ENCODE measurements around the gene CEP85. TPM values are rescaled to one million over a fixed set of nuclear protein-coding genes. Genes with fewer than 3 reads are reported as not detected.
A peak's percentile ranks its signal among the peaks of the same experiment; 100 is the strongest.

CEP85 gene
- total and polyA plus RNA-seq, 2 experiments from 2014 or later = 22.9 to 33.2 TPM

- Histone ChIP-seq H3K9me3 (ENCODE audit: low read depth) (no peaks in the 10 kb centered on the region), H3K4me1 (ENCODE audit: low read depth) (peaks cover 7% of the 10 kb centered on the region), H3K27me3 (no peaks in the 10 kb centered on the region), H3K4me3 (no peak overlapping the region), H3K27ac (no peak overlapping the region), H3K36me3 (no peaks in the 10 kb centered on the region)
- DNase-seq (ENCODE audit: low read depth in 1 of 2, low spot score in 1 of 2) = peak in 1 of 2 donors; percentile 52
- TF ChIP-seq, protein P1, sequence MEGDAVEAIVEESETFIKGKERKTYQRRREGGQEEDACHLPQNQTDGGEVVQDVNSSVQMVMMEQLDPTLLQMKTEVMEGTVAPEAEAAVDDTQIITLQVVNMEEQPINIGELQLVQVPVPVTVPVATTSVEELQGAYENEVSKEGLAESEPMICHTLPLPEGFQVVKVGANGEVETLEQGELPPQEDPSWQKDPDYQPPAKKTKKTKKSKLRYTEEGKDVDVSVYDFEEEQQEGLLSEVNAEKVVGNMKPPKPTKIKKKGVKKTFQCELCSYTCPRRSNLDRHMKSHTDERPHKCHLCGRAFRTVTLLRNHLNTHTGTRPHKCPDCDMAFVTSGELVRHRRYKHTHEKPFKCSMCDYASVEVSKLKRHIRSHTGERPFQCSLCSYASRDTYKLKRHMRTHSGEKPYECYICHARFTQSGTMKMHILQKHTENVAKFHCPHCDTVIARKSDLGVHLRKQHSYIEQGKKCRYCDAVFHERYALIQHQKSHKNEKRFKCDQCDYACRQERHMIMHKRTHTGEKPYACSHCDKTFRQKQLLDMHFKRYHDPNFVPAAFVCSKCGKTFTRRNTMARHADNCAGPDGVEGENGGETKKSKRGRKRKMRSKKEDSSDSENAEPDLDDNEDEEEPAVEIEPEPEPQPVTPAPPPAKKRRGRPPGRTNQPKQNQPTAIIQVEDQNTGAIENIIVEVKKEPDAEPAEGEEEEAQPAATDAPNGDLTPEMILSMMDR (IDR thresholded peaks at IDR 0.05; ENCODE audit: low read depth, low read length) = peak; percentile 31
These were observed 51.5 kb downstream of the CEP85 start for GRCh38 chr1:26285366-26286063.

- Histone ChIP-seq H3K9me3 (ENCODE audit: low read depth) (no peaks in the 10 kb centered on the region), H3K4me3 (no peak overlapping the region), H3K4me1 (ENCODE audit: low read depth) (peaks cover 7% of the 10 kb centered on the region), H3K27me3 (no peaks in the 10 kb centered on the region), H3K27ac (no peak overlapping the region), H3K36me3 (no peaks in the 10 kb centered on the region)
- DNase-seq (ENCODE audit: low read depth in 1 of 2, low spot score in 1 of 2) = no peak
- TF ChIP-seq, protein P1 (IDR thresholded peaks at IDR 0.05; ENCODE audit: low read depth, low read length) = no peak
These were observed 52.0 kb downstream of the CEP85 start for GRCh38 chr1:26286064-26286416.

- no peak overlapping the region for H3K4me3 ChIP-seq
- no peaks in the 10 kb centered on the region for H3K27me3 ChIP-seq
- H3K9me3 ChIP-seq (ENCODE audit: low read depth) = no peaks in the 10 kb centered on the region
- TF ChIP-seq, protein P1 (IDR thresholded peaks at IDR 0.05; ENCODE audit: low read depth, low read length) = no peak
- H3K27ac ChIP-seq = no peak overlapping the region
- H3K4me1 ChIP-seq (ENCODE audit: low read depth) = no peaks in the 10 kb centered on the region
- H3K36me3 ChIP-seq = no peaks in the 10 kb centered on the region
- DNase-seq (ENCODE audit: low read depth in 1 of 2, low spot score in 1 of 2) = no peak
These were observed 53.2 kb downstream of the CEP85 start for GRCh38 chr1:26287033-26287711.

DNA sequence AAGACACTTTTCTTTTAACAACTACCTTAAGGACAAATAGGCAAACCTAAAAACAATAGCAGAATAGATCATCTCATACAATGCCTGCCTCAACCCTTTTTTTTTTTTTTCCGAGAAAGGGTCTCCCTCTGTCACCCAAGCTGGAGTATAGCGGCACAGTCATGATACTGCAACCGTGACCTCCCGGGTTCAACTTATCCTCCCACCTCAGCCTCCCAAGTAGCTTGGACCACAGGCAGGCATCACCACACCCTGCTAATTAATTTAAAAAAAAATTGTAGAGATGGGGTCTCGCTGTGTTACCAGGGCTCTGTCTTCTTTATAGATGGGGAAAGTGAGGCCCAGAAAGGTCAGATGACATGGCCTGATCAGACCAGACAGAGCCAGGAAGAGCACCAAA is 53.8 kb downstream of the CEP85 start:
- H3K9me3 ChIP-seq (ENCODE audit: low read depth) = no peaks in the 10 kb centered on the region
- no peaks in the 10 kb centered on the region for H3K27me3 ChIP-seq
- H3K4me1 ChIP-seq (ENCODE audit: low read depth) = no peaks in the 10 kb centered on the region
- H3K4me3 ChIP-seq = no peak overlapping the region
- no peaks in the 10 kb centered on the region for H3K36me3 ChIP-seq
- no peak overlapping the region for H3K27ac ChIP-seq
- no peak for DNase-seq (ENCODE audit: low read depth in 1 of 2, low spot score in 1 of 2)
- TF ChIP-seq, protein P1 (IDR thresholded peaks at IDR 0.05; ENCODE audit: low read depth, low read length) = no peak

GRCh38 chr1:26288311-26288941 is 54.4 kb downstream of the CEP85 start:
- TF ChIP-seq, protein P1 (IDR thresholded peaks at IDR 0.05; ENCODE audit: low read depth, low read length) = no peak
- H3K9me3 ChIP-seq (ENCODE audit: low read depth) = no peaks in the 10 kb centered on the region
- no peak overlapping the region for H3K27ac ChIP-seq
- H3K4me1 ChIP-seq (ENCODE audit: low read depth) = no peaks in the 10 kb centered on the region
- no peak overlapping the region for H3K4me3 ChIP-seq
- DNase-seq (ENCODE audit: low read depth in 1 of 2, low spot score in 1 of 2) = no peak
- no peaks in the 10 kb centered on the region for H3K36me3 ChIP-seq
- no peaks in the 10 kb centered on the region for H3K27me3 ChIP-seq

All from cardiac muscle cell (in vitro differentiated cells and primary cell).